Tibial artery (tissue), 4 donors: ENCODE results near the gene MFSD12.
A peak's percentile ranks its signal among the peaks of the same experiment; 100 is the strongest.

Experiments used
- DNase-seq, 2 donors: peaks; one replicate each; pipeline ENCODE4 v3.0.0-alpha.2; 2019
- H3K27ac ChIP-seq, 2 donors: fragments of 200-600 bp; sonication (generic) in 1 of 2; 1 replicate in 1 of 2; 2 replicates in 1 of 2; pipeline ENCODE4 v1.5.1; 2018 to 2019; ENCODE audit warnings: mild to moderate bottlenecking in 1 of 2
- H3K27me3 ChIP-seq, 2 donors: fragments of 200-600 bp; sonication (generic) in 1 of 2; one replicate each; pipeline versions ENCODE4 v1.5.1 to v1.6.0; 2016 to 2019
- H3K36me3 ChIP-seq, 3 donors: fragments of 200-600 bp; sonication (generic) in 2 of 3; one replicate each; pipeline ENCODE4 v1.5.1; 2016 to 2019; ENCODE audit warnings: mild to moderate bottlenecking in 2 of 3
- H3K4me1 ChIP-seq, 4 donors: fragments of 200-600 bp; sonication (generic) in 2 of 4; 1 replicate in 3 of 4; 2 replicates in 1 of 4; pipeline ENCODE4 v1.5.1; 2016 to 2019
- H3K4me3 ChIP-seq, 2 donors: fragments of 200-600 bp; sonication (generic) in 1 of 2; 1 replicate in 1 of 2; 2 replicates in 1 of 2; pipeline ENCODE4 v1.5.1; 2018 to 2019; ENCODE audit warnings: mild to moderate bottlenecking in 2 of 2
- H3K9me3 ChIP-seq, 3 donors: fragments of 200-600 bp; sonication (generic) in 1 of 3; one replicate each; pipeline ENCODE4 v1.5.1; 2016 to 2019
- intact Hi-C: fragments of 100-400 bp; cut with DNase I; formaldehyde crosslinking; loops from one replicate; pipeline ENCODE4 v1.15.0; 2023; ENCODE audit warnings: low total_unique reads
- TF ChIP-seq, protein P1 (sequence below), 2 experiments: fragments of 200-600 bp in 1 of 2; fragments of 450-650 bp in 1 of 2; IDR thresholded peaks; one replicate each; pipeline ENCODE4 v1.5.1; 2017 to 2019; ENCODE audit warnings: antibody characterized with exemption in 2 of 2, mild to moderate bottlenecking in 1 of 2, moderate library complexity in 1 of 2

Gene MFSD12

DNA sequence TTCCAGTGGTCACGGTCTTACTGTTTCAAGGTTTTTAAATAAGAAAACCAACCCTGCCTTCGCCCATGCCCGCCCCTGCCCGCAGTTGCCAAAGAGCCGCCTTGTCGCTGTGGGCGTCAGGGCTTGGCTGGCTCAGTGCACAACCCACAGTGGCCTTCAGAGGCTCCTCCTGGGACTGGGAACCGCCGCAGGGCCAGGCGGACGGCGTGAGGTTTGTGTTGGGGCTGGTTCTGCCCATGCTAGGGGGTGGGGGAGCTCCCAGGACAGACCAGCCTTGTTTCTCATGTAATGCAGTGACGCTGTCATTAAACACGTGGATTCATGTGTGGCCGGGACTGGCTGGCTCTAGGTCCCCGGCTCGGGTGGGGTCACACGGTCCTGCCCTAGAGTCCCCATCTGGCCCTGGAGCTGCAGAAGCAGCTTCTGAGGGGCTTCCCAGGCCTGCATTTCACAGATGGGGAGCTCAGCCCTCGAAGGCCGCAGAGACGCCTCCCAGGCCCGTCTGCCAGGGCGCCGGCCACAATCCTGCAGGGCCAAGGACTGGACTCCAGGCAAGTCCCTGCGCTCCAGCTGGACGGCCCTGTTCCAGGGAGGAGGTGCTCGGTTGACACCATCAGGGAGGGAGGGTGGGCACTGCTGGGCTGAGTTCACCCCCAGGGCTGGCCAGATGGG, 20.8 kb downstream of the MFSD12 start:
- intact Hi-C loops = loop anchor here (10.0 kb wide), 1 partner anchor 428 kb away; no protein-coding TSS in a partner anchor
- TF ChIP-seq, protein P1, sequence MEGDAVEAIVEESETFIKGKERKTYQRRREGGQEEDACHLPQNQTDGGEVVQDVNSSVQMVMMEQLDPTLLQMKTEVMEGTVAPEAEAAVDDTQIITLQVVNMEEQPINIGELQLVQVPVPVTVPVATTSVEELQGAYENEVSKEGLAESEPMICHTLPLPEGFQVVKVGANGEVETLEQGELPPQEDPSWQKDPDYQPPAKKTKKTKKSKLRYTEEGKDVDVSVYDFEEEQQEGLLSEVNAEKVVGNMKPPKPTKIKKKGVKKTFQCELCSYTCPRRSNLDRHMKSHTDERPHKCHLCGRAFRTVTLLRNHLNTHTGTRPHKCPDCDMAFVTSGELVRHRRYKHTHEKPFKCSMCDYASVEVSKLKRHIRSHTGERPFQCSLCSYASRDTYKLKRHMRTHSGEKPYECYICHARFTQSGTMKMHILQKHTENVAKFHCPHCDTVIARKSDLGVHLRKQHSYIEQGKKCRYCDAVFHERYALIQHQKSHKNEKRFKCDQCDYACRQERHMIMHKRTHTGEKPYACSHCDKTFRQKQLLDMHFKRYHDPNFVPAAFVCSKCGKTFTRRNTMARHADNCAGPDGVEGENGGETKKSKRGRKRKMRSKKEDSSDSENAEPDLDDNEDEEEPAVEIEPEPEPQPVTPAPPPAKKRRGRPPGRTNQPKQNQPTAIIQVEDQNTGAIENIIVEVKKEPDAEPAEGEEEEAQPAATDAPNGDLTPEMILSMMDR (IDR thresholded peaks at IDR 0.05) = no peak
- H3K27me3 ChIP-seq = no peaks in the 10 kb centered on the region
- H3K4me3 ChIP-seq = no peak overlapping the region
- H3K9me3 ChIP-seq = no peaks in the 10 kb centered on the region
- peak overlapping the region in 1 of 2 donors; percentile 6 for H3K27ac ChIP-seq
- peaks cover 0 to 16% (median 0%) of the 10 kb centered on the region in 4 donors for H3K4me1 ChIP-seq
- DNase-seq = peak in 1 of 2 donors; percentile 32
- peaks cover 39 to 65% (median 43%) of the 10 kb centered on the region in 3 donors for H3K36me3 ChIP-seq

DNA sequence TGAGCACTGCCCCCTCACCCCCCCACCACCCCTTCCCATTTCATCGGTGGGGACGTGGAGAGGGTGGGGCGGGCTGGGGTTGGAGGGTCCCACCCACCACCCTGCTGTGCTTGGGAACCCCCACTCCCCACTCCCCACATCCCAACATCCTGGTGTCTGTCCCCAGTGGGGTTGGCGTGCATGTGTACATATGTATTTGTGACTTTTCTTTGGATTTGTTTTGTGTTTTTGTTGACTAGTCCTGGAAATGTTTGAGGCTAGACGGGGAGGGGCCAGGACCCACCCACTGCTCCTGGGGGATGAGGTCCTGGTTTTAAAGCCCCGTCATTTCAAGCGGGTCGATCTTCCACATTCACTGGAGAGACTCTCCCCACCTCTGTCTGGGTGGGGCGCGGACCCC, 21.4 kb downstream of the MFSD12 start:
- no peaks in the 10 kb centered on the region for H3K27me3 ChIP-seq
- no peak overlapping the region for H3K4me3 ChIP-seq
- H3K4me1 ChIP-seq = peaks cover 0 to 16% (median 0%) of the 10 kb centered on the region in 4 donors
- no peaks in the 10 kb centered on the region for H3K9me3 ChIP-seq
- peaks cover 41 to 71% (median 49%) of the 10 kb centered on the region in 3 donors for H3K36me3 ChIP-seq
- intact Hi-C loops = loop anchor here (10.0 kb wide), 1 partner anchor 429 kb away; no protein-coding TSS in a partner anchor
- H3K27ac ChIP-seq = no peak overlapping the region
- TF ChIP-seq, protein P1 (IDR thresholded peaks at IDR 0.05) = no peak
- DNase-seq = no peak

GRCh38 chr19:3535563-3535965, 21.8 kb downstream of the MFSD12 start:
- no peak for DNase-seq
- H3K36me3 ChIP-seq = peaks cover 41 to 75% (median 53%) of the 10 kb centered on the region in 3 donors
- H3K9me3 ChIP-seq = no peaks in the 10 kb centered on the region
- H3K27ac ChIP-seq = no peak overlapping the region
- H3K27me3 ChIP-seq = no peaks in the 10 kb centered on the region
- intact Hi-C loops = loop anchor here (10.0 kb wide), 1 partner anchor 429 kb away; no protein-coding TSS in a partner anchor
- no peak overlapping the region for H3K4me3 ChIP-seq
- TF ChIP-seq, protein P1 (IDR thresholded peaks at IDR 0.05) = no peak
- H3K4me1 ChIP-seq = peaks cover 0 to 16% (median 0%) of the 10 kb centered on the region in 4 donors

DNA sequence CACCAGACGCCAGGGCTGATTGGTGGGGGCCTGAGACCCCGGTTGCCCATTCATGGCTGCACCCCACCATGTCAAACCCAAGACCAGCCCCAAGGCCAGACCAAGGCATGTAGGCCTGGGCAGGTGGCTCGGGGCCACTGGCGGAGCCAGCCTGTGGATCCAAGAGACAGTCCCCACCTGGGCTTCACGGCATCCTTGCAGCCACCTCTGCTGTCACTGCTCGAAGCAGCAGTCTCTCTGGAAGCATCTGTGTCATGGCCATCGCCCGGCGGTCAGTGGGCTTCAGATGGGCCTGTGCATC, 22.2 kb downstream of the MFSD12 start:
- H3K36me3 ChIP-seq = peaks cover 41 to 79% (median 57%) of the 10 kb centered on the region in 3 donors

GRCh38 chr19:3534375-3535234, 22.8 kb downstream of the MFSD12 start:
- Histone ChIP-seq H3K36me3 (peaks cover 41 to 80% (median 57%) of the 10 kb centered on the region in 3 donors), H3K27ac (no peak overlapping the region), H3K4me1 (peaks cover 0 to 16% (median 0%) of the 10 kb centered on the region in 4 donors), H3K4me3 (no peak overlapping the region), H3K9me3 (no peaks in the 10 kb centered on the region), H3K27me3 (no peaks in the 10 kb centered on the region)
- intact Hi-C loops = loop anchor here (10.0 kb wide), 1 partner anchor 430 kb away; no protein-coding TSS in a partner anchor
- TF ChIP-seq, protein P1 (IDR thresholded peaks at IDR 0.05) = no peak
- no peak for DNase-seq

More for the DNA sequence above, 22.2 kb downstream of the MFSD12 start:
- Histone ChIP-seq H3K4me1 (peaks cover 0 to 16% (median 0%) of the 10 kb centered on the region in 4 donors), H3K27ac (no peak overlapping the region), H3K4me3 (no peak overlapping the region), H3K9me3 (no peaks in the 10 kb centered on the region), H3K27me3 (no peaks in the 10 kb centered on the region)
- no peak for DNase-seq
- TF ChIP-seq, protein P1 (IDR thresholded peaks at IDR 0.05) = no peak
- intact Hi-C loops = loop anchor here (10.0 kb wide), 1 partner anchor 430 kb away; no protein-coding TSS in a partner anchor
